Measurements from ENCODE around the gene KLHL42.
A peak's percentile ranks its signal among the peaks of the same experiment; 100 is the strongest.
"Not testable (repeated sequence)": the region's sequence is repeated elsewhere in the genome, so short reads cannot be mapped to it uniquely, and the experiment has no call there.

KLHL42 gene, protein sequence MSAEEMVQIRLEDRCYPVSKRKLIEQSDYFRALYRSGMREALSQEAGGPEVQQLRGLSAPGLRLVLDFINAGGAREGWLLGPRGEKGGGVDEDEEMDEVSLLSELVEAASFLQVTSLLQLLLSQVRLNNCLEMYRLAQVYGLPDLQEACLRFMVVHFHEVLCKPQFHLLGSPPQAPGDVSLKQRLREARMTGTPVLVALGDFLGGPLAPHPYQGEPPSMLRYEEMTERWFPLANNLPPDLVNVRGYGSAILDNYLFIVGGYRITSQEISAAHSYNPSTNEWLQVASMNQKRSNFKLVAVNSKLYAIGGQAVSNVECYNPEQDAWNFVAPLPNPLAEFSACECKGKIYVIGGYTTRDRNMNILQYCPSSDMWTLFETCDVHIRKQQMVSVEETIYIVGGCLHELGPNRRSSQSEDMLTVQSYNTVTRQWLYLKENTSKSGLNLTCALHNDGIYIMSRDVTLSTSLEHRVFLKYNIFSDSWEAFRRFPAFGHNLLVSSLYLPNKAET

DNA sequence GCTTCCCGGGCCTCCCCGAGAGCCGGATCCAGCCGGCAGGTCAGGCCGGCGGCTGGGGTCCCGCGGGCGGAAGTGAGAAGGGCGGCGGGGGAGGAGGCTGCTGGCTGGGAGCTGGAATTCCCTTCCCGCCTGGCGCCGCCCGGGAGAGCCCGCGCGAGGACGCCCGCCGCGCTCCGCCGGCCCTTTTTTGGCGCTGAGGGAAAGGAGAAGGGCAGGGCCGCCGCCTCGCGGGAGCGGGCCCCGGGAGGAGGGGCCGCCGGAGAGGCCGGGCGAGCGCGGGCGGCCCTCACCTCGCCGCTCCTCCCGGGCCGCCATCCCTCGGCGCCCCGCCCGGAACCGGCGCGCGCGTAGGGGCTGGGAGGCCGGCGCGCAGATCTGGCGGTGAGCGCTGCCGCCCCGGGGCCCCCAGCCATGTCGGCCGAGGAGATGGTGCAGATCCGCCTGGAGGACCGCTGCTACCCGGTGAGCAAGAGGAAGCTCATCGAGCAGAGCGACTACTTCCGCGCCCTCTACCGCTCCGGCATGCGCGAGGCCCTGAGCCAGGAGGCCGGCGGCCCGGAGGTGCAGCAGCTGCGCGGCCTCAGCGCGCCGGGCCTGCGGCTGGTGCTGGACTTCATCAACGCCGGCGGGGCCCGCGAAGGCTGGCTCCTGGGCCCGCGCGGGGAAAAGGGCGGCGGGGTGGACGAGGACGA is at the start of gene KLHL42, which contains the start of gene MANSC4:
Gene KLHL42 (plus strand): TSS at position 314 of the 692 bp plus-strand sequence. CDS start 98 bp downstream, at position 412.
Gene MANSC4 (minus strand): TSS at position 317 of the 692 bp plus-strand sequence. CDS start 8,960 bp downstream, outside the sequence.
- peak within 1 kb of the TSS; percentile 94 for H3K27ac ChIP-seq (ENCODE audit: low read length)
- peaks cover 4 to 29% of the 10 kb centered on the region in 2 donors for H3K4me1 ChIP-seq (ENCODE audit: control insufficient read depth in 1 of 2, insufficient read depth in 2 of 2, low read length in 2 of 2)
- no peaks in the 10 kb centered on the region for H3K27me3 ChIP-seq (ENCODE audit: low read depth, low read length)
- no peaks in the 10 kb centered on the region for H3K9me3 ChIP-seq (ENCODE audit: control insufficient read depth in 1 of 2, low read length in 2 of 2)
- peak within 1 kb of the TSS; percentile 89 to 93 for H3K4me3 ChIP-seq (ENCODE audit: low read depth in 1 of 2, low read length in 2 of 2)
- no peaks in the 10 kb centered on the region for H3K36me3 ChIP-seq (ENCODE audit: control insufficient read depth in 1 of 2, insufficient read depth in 2 of 2, low read length in 2 of 2)

DNA sequence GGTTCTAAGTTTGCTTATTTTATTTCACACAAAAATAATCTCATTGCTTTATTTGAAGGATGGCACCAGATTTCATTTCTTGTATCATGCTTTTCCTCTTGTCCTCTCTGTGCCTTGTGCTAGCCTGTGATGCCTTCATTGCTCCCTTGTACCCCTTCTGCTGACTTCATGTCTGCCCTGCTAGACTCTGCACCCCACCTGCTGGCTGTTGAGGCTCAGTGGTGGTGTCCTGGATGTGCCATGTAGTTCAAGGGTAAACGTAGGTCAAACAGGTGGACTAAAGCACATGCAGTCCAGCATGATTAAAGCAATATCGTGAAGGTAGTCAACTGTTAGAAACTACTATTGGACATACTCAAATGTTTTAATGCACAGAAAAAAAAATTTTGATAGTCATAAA is 47.8 kb upstream of the KLHL42 start:
- Histone ChIP-seq H3K27me3 (ENCODE audit: low read depth, low read length) (no peaks in the 10 kb centered on the region), H3K9me3 (ENCODE audit: control insufficient read depth in 1 of 2, low read length in 2 of 2) (no peaks in the 10 kb centered on the region), H3K4me1 (ENCODE audit: control insufficient read depth in 1 of 2, insufficient read depth in 2 of 2, low read length in 2 of 2) (no peaks in the 10 kb centered on the region), H3K4me3 (ENCODE audit: low read depth in 1 of 2, low read length in 2 of 2) (no peak overlapping the region), H3K27ac (ENCODE audit: low read length) (no peak overlapping the region), H3K36me3 (ENCODE audit: control insufficient read depth in 1 of 2, insufficient read depth in 2 of 2, low read length in 2 of 2) (peaks cover 11 to 33% of the 10 kb centered on the region in 2 donors)

DNA sequence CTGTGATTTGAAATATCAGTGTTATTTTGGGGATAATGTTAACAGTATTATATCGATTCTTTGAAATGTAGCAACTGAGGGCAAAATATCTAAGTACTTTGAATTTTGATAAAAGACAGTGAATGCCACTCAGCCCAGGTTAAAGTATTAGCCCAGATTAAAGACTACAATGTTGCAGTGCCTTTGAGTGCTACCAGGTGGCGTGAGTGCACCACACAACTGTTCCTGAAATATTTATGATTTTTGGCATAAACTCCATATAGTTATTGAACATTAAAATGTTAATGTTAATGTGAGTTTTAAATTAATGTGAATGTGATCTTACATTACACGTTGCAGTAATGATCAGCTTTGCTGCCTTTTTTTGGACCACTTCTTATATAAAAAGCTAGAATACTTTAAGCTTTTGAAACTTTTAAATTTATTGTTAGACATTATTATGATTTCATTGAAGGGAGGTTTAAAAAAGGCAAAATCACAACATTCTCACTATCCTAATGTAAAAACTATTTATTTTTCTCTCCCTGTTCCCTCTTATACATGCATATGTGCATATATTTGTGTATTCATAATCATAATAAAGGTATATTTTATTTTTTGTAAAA is 46.9 kb upstream of the KLHL42 start:
- Histone ChIP-seq H3K27ac (ENCODE audit: low read length) (no peak overlapping the region), H3K36me3 (ENCODE audit: control insufficient read depth in 1 of 2, insufficient read depth in 2 of 2, low read length in 2 of 2) (peaks cover 11 to 34% of the 10 kb centered on the region in 2 donors), H3K4me3 (ENCODE audit: low read depth in 1 of 2, low read length in 2 of 2) (no peak overlapping the region)

DNA sequence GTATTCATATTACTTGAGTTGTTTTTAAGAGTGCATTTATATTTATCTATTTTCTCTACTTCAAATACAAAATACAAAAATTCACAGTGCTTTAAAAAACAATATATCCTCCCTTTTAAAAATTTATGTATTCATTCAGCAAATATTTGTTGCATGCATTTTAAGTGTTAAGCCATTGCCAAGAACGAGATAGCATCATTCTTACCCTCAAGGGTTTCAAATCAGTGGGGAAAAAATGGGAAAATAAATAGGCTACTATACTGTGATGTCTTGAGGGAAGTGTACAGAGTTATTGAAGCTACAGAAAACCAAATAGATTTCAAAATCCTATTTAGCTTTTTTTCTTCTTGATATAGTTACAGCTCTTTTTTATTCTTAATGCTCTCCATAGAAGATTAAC is 46.2 kb upstream of the KLHL42 start:
- Histone ChIP-seq H3K36me3 (ENCODE audit: control insufficient read depth in 1 of 2, insufficient read depth in 2 of 2, low read length in 2 of 2) (peaks cover 11 to 29% of the 10 kb centered on the region in 2 donors), H3K27ac (ENCODE audit: low read length) (no peak overlapping the region), H3K4me1 (ENCODE audit: control insufficient read depth in 1 of 2, insufficient read depth in 2 of 2, low read length in 2 of 2) (no peaks in the 10 kb centered on the region), H3K9me3 (ENCODE audit: control insufficient read depth in 1 of 2, low read length in 2 of 2) (no peaks in the 10 kb centered on the region), H3K4me3 (ENCODE audit: low read depth in 1 of 2, low read length in 2 of 2) (no peak overlapping the region), H3K27me3 (ENCODE audit: low read depth, low read length) (no peaks in the 10 kb centered on the region)

More for the DNA sequence above, 46.9 kb upstream of the KLHL42 start:
- H3K27me3 ChIP-seq (ENCODE audit: low read depth, low read length), result no peaks in the 10 kb centered on the region
- H3K4me1 ChIP-seq (ENCODE audit: control insufficient read depth in 1 of 2, insufficient read depth in 2 of 2, low read length in 2 of 2), result no peaks in the 10 kb centered on the region
- H3K9me3 ChIP-seq (ENCODE audit: control insufficient read depth in 1 of 2, low read length in 2 of 2), result no peaks in the 10 kb centered on the region

DNA sequence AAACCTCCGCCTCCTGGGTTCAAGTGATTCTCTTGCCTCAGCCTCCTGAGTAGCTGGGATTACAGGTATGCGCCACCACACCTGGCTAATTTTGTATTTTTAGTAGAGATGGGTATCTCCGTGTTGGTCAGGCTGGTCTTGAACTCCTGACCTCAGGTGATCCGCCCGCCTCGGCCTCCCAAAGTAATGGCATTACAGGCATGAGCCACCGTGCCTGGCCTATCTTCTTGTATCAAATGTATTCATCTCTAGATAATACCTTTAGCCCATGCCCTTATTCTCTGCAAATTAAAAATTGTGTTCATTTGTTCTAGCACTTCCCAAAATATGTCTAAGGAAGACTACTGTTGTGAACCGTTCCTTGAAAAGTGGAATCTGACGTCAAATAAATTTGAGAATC is 45.7 kb upstream of the KLHL42 start:
- H3K36me3 ChIP-seq (ENCODE audit: control insufficient read depth in 1 of 2, insufficient read depth in 2 of 2, low read length in 2 of 2), result peaks cover 14 to 27% of the 10 kb centered on the region in 2 donors
- not testable (repeated sequence) for H3K27me3 ChIP-seq (ENCODE audit: low read depth, low read length); H3K4me3 ChIP-seq (ENCODE audit: low read depth in 1 of 2, low read length in 2 of 2)

DNA sequence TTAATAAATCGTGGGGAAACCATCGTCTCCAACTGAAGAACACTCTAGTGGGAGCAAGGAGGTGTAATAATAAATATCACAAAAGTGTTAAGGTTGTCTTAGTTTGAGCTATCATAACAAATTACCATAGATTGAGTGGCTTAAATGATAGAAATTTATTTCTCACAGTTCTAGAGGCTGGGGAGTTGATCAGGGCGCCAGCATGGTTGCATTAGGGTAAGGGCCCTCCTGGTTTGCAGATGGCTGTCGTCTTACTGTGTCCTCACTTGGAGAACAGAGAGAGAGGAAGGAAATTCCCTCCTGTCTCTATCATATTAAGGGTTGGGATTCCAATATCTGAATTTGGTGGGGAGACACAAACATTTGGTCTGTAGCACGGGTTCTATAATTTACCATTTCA is 36.4 kb upstream of the KLHL42 start:
- Histone ChIP-seq H3K9me3 (ENCODE audit: control insufficient read depth in 1 of 2, low read length in 2 of 2) (no peaks in the 10 kb centered on the region), H3K27me3 (ENCODE audit: low read depth, low read length) (no peaks in the 10 kb centered on the region), H3K36me3 (ENCODE audit: control insufficient read depth in 1 of 2, insufficient read depth in 2 of 2, low read length in 2 of 2) (peaks cover 12 to 24% of the 10 kb centered on the region in 2 donors), H3K27ac (ENCODE audit: low read length) (no peak overlapping the region), H3K4me1 (ENCODE audit: control insufficient read depth in 1 of 2, insufficient read depth in 2 of 2, low read length in 2 of 2) (no peaks in the 10 kb centered on the region), H3K4me3 (ENCODE audit: low read depth in 1 of 2, low read length in 2 of 2) (no peak overlapping the region)

More for the DNA sequence above, 45.7 kb upstream of the KLHL42 start:
- H3K27ac ChIP-seq (ENCODE audit: low read length); H3K4me1 ChIP-seq (ENCODE audit: control insufficient read depth in 1 of 2, insufficient read depth in 2 of 2, low read length in 2 of 2); H3K9me3 ChIP-seq (ENCODE audit: control insufficient read depth in 1 of 2, low read length in 2 of 2): not testable (repeated sequence)

DNA sequence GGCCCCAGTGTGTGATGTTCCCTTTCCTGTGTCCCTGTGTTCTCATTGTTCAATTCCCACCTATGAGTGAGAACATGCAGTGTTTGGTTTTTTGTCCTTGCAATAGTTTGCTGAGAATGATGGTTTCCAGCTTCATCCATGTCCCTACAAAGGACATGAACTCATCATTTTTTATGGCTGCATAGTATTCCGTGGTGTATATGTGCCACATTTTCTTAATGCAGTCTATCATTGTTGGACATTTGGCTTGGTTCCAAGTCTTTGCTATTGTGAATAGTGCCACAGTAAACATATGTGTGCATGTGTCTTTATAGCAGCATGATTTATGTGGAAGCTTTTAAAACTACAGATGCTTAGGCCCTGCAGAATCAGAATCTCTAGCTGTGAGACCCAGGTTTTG is 34.3 kb upstream of the KLHL42 start:
- H3K36me3 ChIP-seq (ENCODE audit: control insufficient read depth in 1 of 2, insufficient read depth in 2 of 2, low read length in 2 of 2), result peaks cover 6 to 14% of the 10 kb centered on the region in 2 donors
- H3K4me1 ChIP-seq (ENCODE audit: control insufficient read depth in 1 of 2, insufficient read depth in 2 of 2, low read length in 2 of 2); H3K27me3 ChIP-seq (ENCODE audit: low read depth, low read length); H3K9me3 ChIP-seq (ENCODE audit: control insufficient read depth in 1 of 2, low read length in 2 of 2); H3K27ac ChIP-seq (ENCODE audit: low read length); H3K4me3 ChIP-seq (ENCODE audit: low read depth in 1 of 2, low read length in 2 of 2): not testable (repeated sequence)

DNA sequence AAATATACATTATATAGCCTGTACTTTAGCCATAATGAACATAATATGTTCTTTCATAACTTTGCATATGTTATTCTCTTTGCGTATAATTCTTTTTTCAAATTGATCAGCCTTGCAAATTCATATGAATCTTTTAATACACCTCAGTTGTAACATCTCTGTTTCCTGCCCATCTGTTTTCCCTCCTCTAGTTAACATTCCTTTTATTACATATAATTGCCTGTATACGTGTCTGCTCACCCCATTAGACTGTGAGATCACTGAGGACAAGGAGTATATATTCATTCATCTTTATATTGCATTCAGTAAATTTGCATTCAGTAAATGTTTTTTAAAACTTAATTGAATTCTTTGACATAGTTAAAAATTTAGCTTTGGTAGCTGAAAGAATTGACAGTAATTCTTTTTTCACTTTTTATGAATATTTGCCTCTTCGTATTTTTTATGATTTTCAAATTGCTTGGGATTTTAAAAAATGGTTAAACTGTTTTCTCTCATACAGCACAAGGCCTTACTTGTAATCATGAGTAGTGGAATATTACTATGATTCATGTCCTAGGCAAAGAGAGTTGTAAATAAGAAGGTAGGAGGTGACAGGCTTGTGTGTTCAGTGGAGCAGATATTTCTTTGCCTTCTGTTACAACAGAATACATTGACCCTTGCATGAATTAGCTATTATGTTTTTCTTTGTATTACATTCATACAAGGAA is 32.8 kb upstream of the KLHL42 start:
- H3K9me3 ChIP-seq (ENCODE audit: control insufficient read depth in 1 of 2, low read length in 2 of 2), result no peaks in the 10 kb centered on the region
- no peaks in the 10 kb centered on the region for H3K27me3 ChIP-seq (ENCODE audit: low read depth, low read length)
- H3K36me3 ChIP-seq (ENCODE audit: control insufficient read depth in 1 of 2, insufficient read depth in 2 of 2, low read length in 2 of 2), result peaks cover 6 to 20% of the 10 kb centered on the region in 2 donors
- no peaks in the 10 kb centered on the region for H3K4me1 ChIP-seq (ENCODE audit: control insufficient read depth in 1 of 2, insufficient read depth in 2 of 2, low read length in 2 of 2)
- H3K4me3 ChIP-seq (ENCODE audit: low read depth in 1 of 2, low read length in 2 of 2), result no peak overlapping the region
- peak overlapping the region; percentile 52 for H3K27ac ChIP-seq (ENCODE audit: low read length)

DNA sequence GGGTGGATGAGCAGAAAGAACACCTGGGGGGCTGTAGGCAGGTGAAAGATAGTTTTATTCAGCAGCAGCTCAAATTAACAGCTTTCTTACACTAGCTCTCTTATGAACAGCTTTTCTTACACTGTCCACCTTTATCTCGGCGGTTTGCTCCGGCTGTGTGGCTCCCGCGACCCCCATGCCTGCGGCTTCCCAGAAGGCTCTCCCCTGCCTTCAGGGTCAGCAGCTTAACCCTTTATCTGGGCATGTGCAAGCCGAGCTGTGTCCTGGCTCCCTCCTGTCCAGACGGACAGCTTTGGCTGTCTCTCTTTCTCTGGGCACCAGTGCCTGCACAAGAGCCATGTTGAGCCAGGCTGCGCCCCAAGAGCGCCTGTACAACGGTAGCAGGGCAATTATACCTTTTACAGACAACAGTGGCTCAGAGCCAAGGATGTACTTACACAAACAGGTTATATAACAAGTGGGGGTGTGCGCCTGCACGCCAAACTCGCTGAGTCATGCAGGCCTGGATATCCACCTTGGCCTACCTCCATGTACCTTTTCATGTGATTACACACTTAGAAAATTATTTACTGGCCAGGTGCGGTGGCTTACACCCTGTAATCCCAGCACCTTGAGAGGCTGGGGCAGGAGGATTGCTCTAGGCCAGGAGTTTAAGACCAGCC is 28.5 kb upstream of the KLHL42 start:
- no peaks in the 10 kb centered on the region for H3K27me3 ChIP-seq (ENCODE audit: low read depth, low read length)
- no peak overlapping the region for H3K27ac ChIP-seq (ENCODE audit: low read length)
- H3K9me3 ChIP-seq (ENCODE audit: control insufficient read depth in 1 of 2, low read length in 2 of 2), result no peaks in the 10 kb centered on the region
- H3K4me3 ChIP-seq (ENCODE audit: low read depth in 1 of 2, low read length in 2 of 2), result no peak overlapping the region
- peaks cover 10 to 17% of the 10 kb centered on the region in 2 donors for H3K36me3 ChIP-seq (ENCODE audit: control insufficient read depth in 1 of 2, insufficient read depth in 2 of 2, low read length in 2 of 2)
- H3K4me1 ChIP-seq (ENCODE audit: control insufficient read depth in 1 of 2, insufficient read depth in 2 of 2, low read length in 2 of 2), result no peaks in the 10 kb centered on the region

DNA sequence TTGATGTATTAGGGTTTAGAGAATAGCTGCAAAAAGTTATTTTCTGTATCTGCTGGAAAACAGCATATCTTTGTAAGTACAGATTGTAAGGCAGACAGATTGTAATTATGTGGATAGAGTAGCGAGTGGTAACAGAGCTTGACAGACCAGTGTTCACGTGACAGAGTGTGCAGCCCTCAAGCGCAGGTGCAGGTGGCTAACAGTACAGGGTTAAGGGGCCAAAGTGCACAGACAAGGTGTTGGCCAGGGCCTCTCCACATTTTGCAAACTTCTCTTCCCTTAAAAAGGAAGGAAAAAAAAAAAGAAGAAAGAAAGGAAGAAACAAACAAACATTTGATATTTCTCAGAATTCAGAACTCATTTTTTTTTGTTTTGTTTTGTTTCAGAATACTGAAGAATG is 25.2 kb upstream of the KLHL42 start:
- Histone ChIP-seq H3K9me3 (ENCODE audit: control insufficient read depth in 1 of 2, low read length in 2 of 2) (no peaks in the 10 kb centered on the region), H3K36me3 (ENCODE audit: control insufficient read depth in 1 of 2, insufficient read depth in 2 of 2, low read length in 2 of 2) (peaks cover 13 to 21% of the 10 kb centered on the region in 2 donors), H3K27ac (ENCODE audit: low read length) (no peak overlapping the region), H3K4me3 (ENCODE audit: low read depth in 1 of 2, low read length in 2 of 2) (no peak overlapping the region), H3K4me1 (ENCODE audit: control insufficient read depth in 1 of 2, insufficient read depth in 2 of 2, low read length in 2 of 2) (no peaks in the 10 kb centered on the region), H3K27me3 (ENCODE audit: low read depth, low read length) (no peaks in the 10 kb centered on the region)
